SH-SY5Y (cell line): Measurements from ENCODE around the gene RARG.

ENCODE experiments used
- GATA2 ChIP-seq: IDR thresholded peaks from 2 replicates; pipeline ENCODE4 v1.6.1; 2011; ENCODE audit warnings: mild to moderate bottlenecking, low read depth, low read length
- GATA3 ChIP-seq: IDR thresholded peaks from 2 replicates; pipeline ENCODE4 v1.6.1; 2011; ENCODE audit warnings: low read depth, mild to moderate bottlenecking, low read length, moderate library complexity

DNA sequence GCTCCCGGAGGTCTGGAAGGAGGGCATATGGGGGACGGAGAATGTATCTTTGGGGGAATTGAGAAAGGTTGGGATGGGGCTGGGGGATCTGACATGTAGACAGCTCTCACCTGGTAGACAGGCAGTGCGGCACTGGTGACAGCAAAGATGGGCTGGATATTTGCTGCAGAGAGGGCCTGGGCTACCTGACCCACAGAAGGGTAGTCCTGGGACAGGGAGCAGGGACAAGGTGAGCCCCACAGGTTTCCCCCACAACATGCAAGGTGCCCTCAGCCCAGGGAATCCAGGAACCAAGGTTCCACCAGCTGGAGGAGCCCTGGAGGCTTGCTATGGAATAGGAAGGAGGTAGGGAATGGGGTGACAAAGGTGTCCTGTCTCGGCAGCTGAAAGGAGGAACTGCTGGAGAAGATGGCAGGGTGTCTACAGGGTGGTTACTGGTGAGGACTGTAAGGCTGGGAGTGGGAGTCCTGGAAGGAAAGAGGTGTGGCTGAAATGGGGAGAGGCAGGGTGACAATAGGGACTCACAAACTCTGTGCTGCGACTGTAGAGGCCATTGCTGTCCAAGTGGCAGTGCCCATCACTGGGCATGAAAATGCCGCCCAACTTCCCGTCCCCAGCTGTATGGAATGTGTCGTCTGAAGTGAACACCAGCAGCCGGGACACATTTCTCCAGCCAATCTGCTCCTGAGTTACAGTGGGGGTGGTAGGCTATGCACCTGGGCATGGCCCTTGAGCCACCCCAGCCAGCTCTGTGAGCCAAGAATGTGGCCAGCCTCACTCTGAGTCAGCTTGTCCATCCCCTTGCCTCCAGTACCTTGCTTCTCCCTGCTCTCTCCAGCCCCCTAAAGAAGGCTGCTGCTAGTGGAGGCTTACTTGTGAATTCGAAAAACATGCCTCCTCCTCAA, 36.2 kb downstream of the RARG start:
- TF ChIP-seq GATA3 (no peak), GATA2 (no peak)
